HG03103 (cell line): Measurements from ENCODE around the gene USP28.
"Not testable (repeated sequence)": the region's sequence is repeated elsewhere in the genome, so short reads cannot be mapped to it uniquely, and the experiment has no call there.

Experiments
- ATAC-seq: cut with Tn5 transposase; IDR thresholded peaks from one replicate; pipeline ENCODE4 v1.9.1; 2021; ENCODE audit warnings: low read depth; ENCODE audit not compliant: unreplicated experiment

The USP28 gene

GRCh38 chr11:113875234-113876073 is at the start of gene USP28:
TSS of gene USP28 (minus strand) at chr11:113875572. CDS start at chr11:113875501, 71 bp downstream.
- ATAC-seq: peak; percentile 64

GRCh38 chr11:113923572-113923971 is 48.2 kb upstream of the USP28 start:
- no peak for ATAC-seq

DNA sequence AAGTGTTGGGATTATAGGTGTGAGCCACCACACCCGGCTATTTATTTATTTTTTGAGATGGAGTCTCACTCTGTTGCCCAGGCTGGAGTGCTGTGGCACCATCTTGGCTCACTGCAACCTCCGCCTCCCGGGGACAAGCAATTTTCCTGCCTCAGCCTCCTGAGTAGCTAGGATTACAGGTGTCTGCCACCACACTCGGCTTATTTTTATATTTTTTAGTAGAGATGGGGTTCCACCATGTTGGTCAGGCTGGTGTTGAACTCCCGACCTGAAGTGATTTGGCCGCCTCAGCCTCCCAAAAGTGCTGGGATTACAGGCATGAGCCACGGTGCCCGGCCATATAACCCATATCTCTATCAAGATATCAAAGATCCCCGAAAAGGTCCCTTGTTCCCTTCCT is 36.1 kb upstream of the USP28 start:
- not testable (repeated sequence) for ATAC-seq

GRCh38 chr11:113908098-113908497 is 32.7 kb upstream of the USP28 start:
- no peak for ATAC-seq

- no peak for ATAC-seq
Observed at GRCh38 chr11:113907681-113908080, 32.3 kb upstream of the USP28 start.

DNA sequence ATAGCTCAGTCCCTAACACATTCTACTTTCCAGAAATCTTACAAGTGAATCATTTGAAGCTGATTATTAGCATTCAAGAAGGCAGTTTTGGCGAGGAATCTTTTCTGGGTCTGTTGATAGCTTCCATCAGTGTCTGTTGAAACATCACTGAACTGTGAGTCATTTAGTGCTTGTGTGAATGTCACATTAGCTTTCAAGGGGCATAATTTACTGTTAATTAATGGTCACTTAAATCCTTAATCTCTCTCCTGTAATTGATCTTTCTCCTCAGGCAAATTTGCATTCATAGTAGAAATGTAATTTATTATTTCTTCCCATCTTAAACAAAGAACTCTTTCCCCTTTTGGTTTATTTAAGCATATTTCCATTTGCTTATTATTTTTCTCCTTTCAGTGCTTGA is 31.8 kb upstream of the USP28 start:
- ATAC-seq: no peak

- ATAC-seq: no peak
Observed at GRCh38 chr11:113906516-113906915, 31.1 kb upstream of the USP28 start.

GRCh38 chr11:113906038-113906437 is 30.7 kb upstream of the USP28 start:
- no peak for ATAC-seq

DNA sequence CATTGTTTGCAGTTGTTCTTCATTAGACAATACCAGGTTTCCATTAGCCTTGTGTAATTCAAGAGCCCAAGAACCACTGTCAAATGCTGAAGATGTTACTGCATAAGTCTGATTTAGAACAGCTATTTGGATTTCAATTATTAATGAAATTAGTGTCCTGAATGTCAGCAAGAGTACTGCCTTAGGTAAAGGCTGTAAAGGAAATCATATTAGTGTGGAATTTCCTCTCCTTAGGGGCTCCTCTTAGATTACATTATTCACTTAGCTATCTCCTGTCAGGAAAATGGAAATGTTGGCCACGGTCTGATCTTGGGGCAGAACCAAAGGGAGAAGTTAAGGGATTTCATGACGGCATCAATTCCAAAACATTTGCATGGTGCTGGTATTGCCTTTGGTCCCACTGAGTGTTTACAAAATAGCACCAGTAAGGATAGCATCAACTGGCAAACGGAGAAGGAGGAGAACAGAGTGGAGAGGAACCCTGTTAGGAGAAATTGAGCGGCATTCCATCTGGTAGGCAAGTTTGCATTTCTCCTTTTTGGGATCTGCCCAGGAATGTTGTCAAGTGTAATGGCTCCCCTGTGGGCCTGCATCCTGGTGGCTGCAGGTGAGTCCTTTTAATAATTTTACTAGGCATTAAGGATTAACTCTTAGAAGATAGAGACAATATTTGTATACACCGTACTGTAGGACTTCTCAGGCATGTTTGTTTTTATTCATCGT is 29.2 kb upstream of the USP28 start, which contains the start of gene HTR3B:
Gene HTR3B (plus strand): TSS at position 418 of the 723 bp plus-strand sequence. CDS start 138 bp downstream, at position 556.
- no peak for ATAC-seq

GRCh38 chr11:113901141-113901540 is 25.8 kb upstream of the USP28 start:
- ATAC-seq: no peak

GRCh38 chr11:113896156-113896879 is 20.9 kb upstream of the USP28 start:
- peak; percentile 51 for ATAC-seq

DNA sequence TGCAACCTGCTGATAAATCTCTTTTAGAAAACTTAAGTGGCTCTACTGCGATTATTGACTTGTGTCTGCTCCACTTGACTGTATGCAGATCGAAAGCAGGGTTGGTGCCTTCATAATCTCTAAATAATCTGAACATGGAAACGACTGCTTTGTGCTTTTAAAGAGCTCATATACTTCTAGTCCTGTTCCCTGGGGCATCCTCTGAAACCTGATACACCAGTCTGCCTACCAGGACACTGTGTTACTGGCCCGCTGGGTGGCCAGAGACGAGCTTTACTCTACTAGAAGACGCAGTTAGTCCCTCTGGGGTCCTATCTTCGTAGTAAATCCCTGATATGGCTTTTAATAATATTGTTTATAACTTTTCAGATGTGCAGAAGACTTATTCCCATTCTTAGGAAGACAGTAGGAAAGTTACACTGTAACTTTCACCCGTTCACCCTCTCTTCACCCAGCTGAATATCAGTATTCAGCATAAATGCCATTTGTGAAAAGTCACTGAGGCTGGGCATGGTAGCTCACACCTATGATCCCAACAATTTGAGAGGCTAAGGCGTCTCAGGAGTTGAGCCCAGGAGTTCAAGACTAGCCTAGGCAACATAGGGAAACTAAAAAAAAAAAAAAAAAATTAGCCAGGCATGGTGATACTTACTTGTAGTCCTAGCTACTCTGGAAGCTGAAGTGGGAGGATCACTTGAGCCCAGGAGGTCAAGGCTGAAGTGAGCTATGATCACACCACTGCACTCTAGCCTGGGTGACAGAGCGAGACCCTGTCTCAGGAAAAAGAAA is 20.2 kb upstream of the USP28 start:
- ATAC-seq: no peak

- no peak for ATAC-seq
Observed at GRCh38 chr11:113894421-113894996, 19.1 kb upstream of the USP28 start.

- ATAC-seq: no peak
Observed at GRCh38 chr11:113888848-113889247, 13.5 kb upstream of the USP28 start.

GRCh38 chr11:113885897-113886296 is 10.5 kb upstream of the USP28 start:
- no peak for ATAC-seq

- ATAC-seq: no peak
Observed at GRCh38 chr11:113884361-113884836, 9.0 kb upstream of the USP28 start.

GRCh38 chr11:113881856-113882255 is 6.5 kb upstream of the USP28 start:
- ATAC-seq: no peak

DNA sequence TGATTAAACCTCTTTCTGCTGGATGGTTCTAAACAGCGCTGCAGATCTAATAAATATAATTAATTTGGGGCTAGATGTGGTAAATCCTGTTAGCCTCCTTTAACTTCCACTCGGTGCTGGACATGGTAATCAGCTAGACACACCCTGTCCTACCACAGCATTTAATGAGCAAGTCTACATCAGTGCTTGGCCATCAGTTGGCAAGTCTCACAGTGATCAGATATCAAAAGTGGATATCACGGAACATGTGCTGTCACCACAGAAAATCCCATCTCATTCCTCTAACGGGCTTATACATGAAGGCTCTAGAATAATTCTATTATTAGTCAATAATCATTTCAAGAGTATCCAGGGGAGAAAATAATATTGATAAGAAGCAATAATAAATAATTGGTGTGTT is 5.6 kb upstream of the USP28 start:
- no peak for ATAC-seq

- ATAC-seq: not testable (repeated sequence)
Observed at GRCh38 chr11:113879446-113879845, 4.1 kb upstream of the USP28 start.

DNA sequence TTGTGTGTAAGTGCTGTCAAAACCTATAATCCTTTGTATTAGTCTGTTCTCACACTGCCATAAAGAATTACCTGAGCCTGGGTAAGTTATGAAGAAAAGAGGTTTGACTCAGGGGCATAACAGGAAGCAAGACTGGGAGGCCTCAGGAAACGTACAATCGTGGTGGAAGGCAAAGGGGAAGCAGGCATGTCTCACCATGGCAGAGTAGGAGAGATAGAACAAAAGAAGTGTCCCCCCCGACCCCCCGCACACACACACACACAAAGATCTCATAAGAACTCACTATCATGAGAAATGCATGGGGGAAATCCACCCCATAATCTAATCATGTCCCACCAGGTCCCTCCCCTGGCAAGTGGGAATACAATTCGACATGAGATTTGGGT is 2.3 kb upstream of the USP28 start:
- ATAC-seq: no peak
